ENCODE measurements around the gene KHNYN. TPM values are rescaled to one million over a fixed set of nuclear protein-coding genes. Genes with fewer than 3 reads are reported as not detected.

The KHNYN gene
- total and polyA plus RNA-seq, 9 donors, result 35.1 to 84.8 (median 65.2) TPM

DNA sequence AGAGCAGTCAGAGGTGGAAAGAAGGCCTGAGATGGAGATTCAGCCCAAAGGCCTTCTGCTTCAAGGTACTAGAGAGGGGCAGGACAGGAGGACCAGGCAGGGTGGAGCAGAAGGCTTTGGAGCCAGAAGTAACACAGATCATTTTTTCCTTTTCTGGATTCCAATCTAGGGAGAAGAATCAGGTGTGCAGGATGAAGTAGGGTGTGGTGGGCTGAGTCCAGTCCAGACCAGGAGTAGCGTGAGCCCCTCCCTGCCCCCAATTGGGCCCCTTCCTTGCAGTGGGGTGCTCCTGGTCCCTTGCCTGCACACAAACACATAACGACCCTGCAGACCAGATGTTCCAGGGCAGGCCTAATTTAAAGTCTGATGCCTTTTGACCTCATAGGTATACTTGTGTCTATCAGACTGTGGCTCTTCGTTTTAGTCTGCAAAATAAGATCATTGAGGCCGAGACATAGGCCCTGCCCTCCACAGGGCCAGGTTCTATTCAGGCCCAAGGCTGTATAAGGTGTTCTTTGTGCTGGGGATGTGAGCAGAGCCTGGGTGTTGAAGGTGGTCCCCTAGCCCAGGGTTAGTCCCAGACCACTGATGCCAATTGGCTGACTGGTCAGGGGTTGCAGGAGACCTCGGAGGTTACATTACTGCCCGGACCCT, 32.0 kb upstream of the KHNYN start:
- Histone ChIP-seq H3K4me1 (ENCODE audit: insufficient read depth) (peaks cover 17% of the 10 kb centered on the region), H3K36me3 (no peaks in the 10 kb centered on the region), H3K9me3 (no peaks in the 10 kb centered on the region), H3K27me3 (no peaks in the 10 kb centered on the region), H3K27ac (peak overlapping the region; percentile 31 to 77), H3K4me3 (no peak overlapping the region)
- DNase-seq, result peak in 2 of 5 donors; percentile 32
- intact Hi-C loops (cut with DNase I), result no loop called here
- no peak for TF ChIP-seq POLR2A (IDR thresholded peaks at IDR 0.05)
- TF ChIP-seq EP300 (IDR thresholded peaks at IDR 0.05), result no peak
- TF ChIP-seq, protein P1, sequence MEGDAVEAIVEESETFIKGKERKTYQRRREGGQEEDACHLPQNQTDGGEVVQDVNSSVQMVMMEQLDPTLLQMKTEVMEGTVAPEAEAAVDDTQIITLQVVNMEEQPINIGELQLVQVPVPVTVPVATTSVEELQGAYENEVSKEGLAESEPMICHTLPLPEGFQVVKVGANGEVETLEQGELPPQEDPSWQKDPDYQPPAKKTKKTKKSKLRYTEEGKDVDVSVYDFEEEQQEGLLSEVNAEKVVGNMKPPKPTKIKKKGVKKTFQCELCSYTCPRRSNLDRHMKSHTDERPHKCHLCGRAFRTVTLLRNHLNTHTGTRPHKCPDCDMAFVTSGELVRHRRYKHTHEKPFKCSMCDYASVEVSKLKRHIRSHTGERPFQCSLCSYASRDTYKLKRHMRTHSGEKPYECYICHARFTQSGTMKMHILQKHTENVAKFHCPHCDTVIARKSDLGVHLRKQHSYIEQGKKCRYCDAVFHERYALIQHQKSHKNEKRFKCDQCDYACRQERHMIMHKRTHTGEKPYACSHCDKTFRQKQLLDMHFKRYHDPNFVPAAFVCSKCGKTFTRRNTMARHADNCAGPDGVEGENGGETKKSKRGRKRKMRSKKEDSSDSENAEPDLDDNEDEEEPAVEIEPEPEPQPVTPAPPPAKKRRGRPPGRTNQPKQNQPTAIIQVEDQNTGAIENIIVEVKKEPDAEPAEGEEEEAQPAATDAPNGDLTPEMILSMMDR (IDR thresholded peaks at IDR 0.05), result no peak
- 36 to 40% (median 37%) methylated on average over 6 of the region's 6 CpGs for WGBS, 3 donors

DNA sequence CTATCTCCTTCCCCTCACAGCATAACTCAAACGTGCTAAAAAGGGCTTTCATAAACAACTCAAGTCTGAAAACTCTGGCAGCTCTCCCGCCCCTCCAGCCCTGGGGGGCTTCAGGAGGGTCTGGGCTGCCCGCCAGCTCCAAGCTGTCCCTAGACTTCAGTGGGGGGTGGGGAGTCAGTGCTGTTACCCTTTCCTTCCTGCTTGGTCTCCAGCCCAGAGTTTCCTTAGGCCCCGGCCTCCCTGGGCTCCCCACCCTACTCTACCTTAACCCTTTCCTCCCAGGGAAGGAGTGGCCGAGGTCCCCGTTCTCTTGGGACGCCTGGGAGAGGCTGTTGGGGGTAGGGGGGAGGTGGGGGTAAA, 31.5 kb upstream of the KHNYN start:
- 1 to 8% (median 3%) methylated on average over 7 of the region's 7 CpGs for WGBS, 3 donors
- peak; percentile 53 to 78 (median 68) for DNase-seq
- intact Hi-C loops (cut with DNase I), result no loop called here

DNA sequence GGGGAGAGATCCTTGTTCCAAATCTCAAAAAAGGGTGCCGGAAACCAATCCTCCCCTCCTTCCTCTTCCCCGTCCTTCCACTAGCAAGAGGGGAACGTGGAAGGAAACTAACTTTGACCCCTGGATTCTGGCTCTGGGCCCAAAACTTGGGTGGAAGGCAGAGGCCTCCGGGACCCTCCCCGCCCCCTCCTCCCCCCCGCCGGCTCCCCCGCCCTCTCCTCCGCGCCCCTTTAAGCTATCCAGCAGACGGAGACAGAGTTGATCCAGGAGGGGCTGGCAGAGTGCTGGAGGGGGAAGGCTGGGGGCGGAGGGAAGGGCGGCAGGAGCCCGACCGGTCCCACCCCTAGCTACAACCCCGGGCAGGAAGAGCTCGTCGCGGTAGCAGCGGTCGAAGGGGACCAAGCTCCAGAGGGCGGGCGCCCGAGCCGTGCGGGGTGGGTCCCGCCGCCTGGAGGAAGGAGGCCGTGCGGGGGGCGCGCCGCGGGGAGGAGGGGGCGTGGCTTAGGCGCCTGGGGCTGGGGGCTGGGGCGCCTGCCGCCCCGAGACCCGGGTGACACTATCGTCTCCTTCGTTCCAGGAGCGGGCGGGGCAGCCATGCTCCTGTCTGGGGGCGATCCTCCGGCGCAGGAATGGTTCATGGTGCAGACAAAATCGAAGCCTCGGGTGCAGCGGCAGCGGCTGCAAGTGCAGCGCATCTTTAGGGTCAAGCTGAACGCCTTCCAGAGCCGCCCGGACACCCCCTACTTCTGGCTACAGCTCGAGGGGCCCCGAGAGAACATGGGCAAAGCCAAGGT, 30.9 kb upstream of the KHNYN start, which contains the start of gene NYNRIN:
Gene NYNRIN (plus strand): TSS at position 351 of the 794 bp plus-strand sequence. CDS start 244 bp downstream, at position 595.
- intact Hi-C loops (cut with DNase I), result no loop called here
- H3K9me3 ChIP-seq, result no peaks in the 10 kb centered on the region
- no peaks in the 10 kb centered on the region for H3K36me3 ChIP-seq
- H3K27ac ChIP-seq, result peak within 1 kb of the TSS; percentile 31 to 77
- H3K4me3 ChIP-seq, result peak within 1 kb of the TSS; percentile 77
- H3K4me1 ChIP-seq (ENCODE audit: insufficient read depth), result peaks cover 20% of the 10 kb centered on the region
- H3K27me3 ChIP-seq, result no peaks in the 10 kb centered on the region
- WGBS, 3 donors, result 0 to 2% (median 1%) methylated on average over 43 to 55 of the region's 57 CpGs
- DNase-seq, result peak; percentile 69 to 82 (median 79)
- TF ChIP-seq, protein P1 (IDR thresholded peaks at IDR 0.05), result no peak
- TF ChIP-seq EP300 (IDR thresholded peaks at IDR 0.05) (no peak), POLR2A (IDR thresholded peaks at IDR 0.05) (no peak)

More for the DNA sequence above, 31.5 kb upstream of the KHNYN start:
- Histone ChIP-seq H3K9me3 (no peaks in the 10 kb centered on the region), H3K36me3 (no peaks in the 10 kb centered on the region), H3K4me1 (ENCODE audit: insufficient read depth) (peaks cover 17% of the 10 kb centered on the region), H3K4me3 (peak overlapping the region; percentile 77), H3K27ac (peak overlapping the region; percentile 31 to 77), H3K27me3 (no peaks in the 10 kb centered on the region)
- no peak for TF ChIP-seq POLR2A (IDR thresholded peaks at IDR 0.05)
- TF ChIP-seq, protein P1 (IDR thresholded peaks at IDR 0.05), result no peak
- TF ChIP-seq EP300 (IDR thresholded peaks at IDR 0.05), result no peak

DNA sequence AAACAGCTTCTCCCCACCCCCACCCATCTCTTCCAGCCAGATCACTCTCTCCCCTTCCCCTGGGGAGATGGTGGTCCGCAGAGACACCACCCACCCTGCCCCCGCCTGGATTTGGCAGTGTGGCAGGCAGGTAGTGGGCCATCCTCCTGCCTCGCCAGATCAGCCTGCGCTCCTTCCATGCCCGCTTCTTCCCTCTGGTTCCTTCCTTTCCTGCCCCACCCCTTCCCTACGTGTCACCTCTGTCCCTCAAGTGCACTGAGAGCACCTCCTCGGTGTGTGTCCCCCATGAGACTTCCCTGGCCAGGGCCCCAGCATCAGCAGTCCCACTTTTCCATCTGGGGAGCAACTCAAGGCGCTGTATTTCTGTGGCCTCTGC, 30.3 kb upstream of the KHNYN start:
- Histone ChIP-seq H3K27me3 (no peaks in the 10 kb centered on the region), H3K4me1 (ENCODE audit: insufficient read depth) (peaks cover 23% of the 10 kb centered on the region), H3K4me3 (peak overlapping the region; percentile 77), H3K27ac (peak overlapping the region; percentile 31 to 77), H3K36me3 (no peaks in the 10 kb centered on the region), H3K9me3 (no peaks in the 10 kb centered on the region)
- TF ChIP-seq POLR2A (IDR thresholded peaks at IDR 0.05) (no peak), EP300 (IDR thresholded peaks at IDR 0.05) (no peak)
- TF ChIP-seq, protein P1 (IDR thresholded peaks at IDR 0.05), result no peak
- intact Hi-C loops (cut with DNase I), result no loop called here
- WGBS, 3 donors, result 5 to 9% (median 7%) methylated on average over 8 of the region's 8 CpGs
- DNase-seq, result no peak

Measured in ovary (tissue), 9 donors.